Stomach (tissue), 4 donors: ENCODE data around the gene SULT1C4.

ENCODE experiments used
- CTCF ChIP-seq, 7 experiments: fragments of 450-650 bp in 4 of 7; fragments of 200-600 bp in 3 of 7; sonication (generic) in 3 of 7; IDR thresholded peaks; one replicate each; pipeline ENCODE4 v1.5.1; 2016 to 2019; ENCODE audit warnings: antibody characterized with exemption in 7 of 7, control low read depth in 2 of 7, mild to moderate bottlenecking in 1 of 7
- POLR2A ChIP-seq, 4 donors: fragments of 450-650 bp; IDR thresholded peaks; one replicate each; pipeline ENCODE4 v1.6.1; 2016; ENCODE audit warnings: antibody characterized with exemption in 4 of 4, control low read depth in 2 of 4, mild to moderate bottlenecking in 1 of 4, moderate library complexity in 1 of 4

GRCh38 chr2:108370080-108370479, 7.7 kb upstream of the SULT1C4 start:
- TF ChIP-seq POLR2A (IDR thresholded peaks at IDR 0.05), result no peak
- TF ChIP-seq CTCF (IDR thresholded peaks at IDR 0.05), result no peak
